Measurements from ENCODE around the gene PHKA1. TPM values are rescaled to one million over a fixed set of nuclear protein-coding genes. Genes with fewer than 3 reads are reported as not detected.
"Not testable (repeated sequence)": the region's sequence is repeated elsewhere in the genome, so short reads cannot be mapped to it uniquely, and the experiment has no call there.

PHKA1 gene
- total RNA-seq, 3 donors from 2014 or later, result 3.8 to 8.7 (median 4.0) TPM

GRCh38 chrX:72573158-72573511, 141.0 kb downstream of the PHKA1 start:
- H3K36me3 ChIP-seq (ENCODE audit: low read depth), result no peaks in the 10 kb centered on the region
- intact Hi-C loops (cut with DNase I, micrococcal nuclease), result no loop called here
- H3K4me3 ChIP-seq, result no peak overlapping the region
- DNase-seq, result no peak
- H3K9me3 ChIP-seq, result no peaks in the 10 kb centered on the region
- TF ChIP-seq, protein P1, sequence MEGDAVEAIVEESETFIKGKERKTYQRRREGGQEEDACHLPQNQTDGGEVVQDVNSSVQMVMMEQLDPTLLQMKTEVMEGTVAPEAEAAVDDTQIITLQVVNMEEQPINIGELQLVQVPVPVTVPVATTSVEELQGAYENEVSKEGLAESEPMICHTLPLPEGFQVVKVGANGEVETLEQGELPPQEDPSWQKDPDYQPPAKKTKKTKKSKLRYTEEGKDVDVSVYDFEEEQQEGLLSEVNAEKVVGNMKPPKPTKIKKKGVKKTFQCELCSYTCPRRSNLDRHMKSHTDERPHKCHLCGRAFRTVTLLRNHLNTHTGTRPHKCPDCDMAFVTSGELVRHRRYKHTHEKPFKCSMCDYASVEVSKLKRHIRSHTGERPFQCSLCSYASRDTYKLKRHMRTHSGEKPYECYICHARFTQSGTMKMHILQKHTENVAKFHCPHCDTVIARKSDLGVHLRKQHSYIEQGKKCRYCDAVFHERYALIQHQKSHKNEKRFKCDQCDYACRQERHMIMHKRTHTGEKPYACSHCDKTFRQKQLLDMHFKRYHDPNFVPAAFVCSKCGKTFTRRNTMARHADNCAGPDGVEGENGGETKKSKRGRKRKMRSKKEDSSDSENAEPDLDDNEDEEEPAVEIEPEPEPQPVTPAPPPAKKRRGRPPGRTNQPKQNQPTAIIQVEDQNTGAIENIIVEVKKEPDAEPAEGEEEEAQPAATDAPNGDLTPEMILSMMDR (IDR thresholded peaks at IDR 0.05), result no peak
- H3K4me1 ChIP-seq (ENCODE audit: low read depth), result no peaks in the 10 kb centered on the region
- ATAC-seq, result no peak

DNA sequence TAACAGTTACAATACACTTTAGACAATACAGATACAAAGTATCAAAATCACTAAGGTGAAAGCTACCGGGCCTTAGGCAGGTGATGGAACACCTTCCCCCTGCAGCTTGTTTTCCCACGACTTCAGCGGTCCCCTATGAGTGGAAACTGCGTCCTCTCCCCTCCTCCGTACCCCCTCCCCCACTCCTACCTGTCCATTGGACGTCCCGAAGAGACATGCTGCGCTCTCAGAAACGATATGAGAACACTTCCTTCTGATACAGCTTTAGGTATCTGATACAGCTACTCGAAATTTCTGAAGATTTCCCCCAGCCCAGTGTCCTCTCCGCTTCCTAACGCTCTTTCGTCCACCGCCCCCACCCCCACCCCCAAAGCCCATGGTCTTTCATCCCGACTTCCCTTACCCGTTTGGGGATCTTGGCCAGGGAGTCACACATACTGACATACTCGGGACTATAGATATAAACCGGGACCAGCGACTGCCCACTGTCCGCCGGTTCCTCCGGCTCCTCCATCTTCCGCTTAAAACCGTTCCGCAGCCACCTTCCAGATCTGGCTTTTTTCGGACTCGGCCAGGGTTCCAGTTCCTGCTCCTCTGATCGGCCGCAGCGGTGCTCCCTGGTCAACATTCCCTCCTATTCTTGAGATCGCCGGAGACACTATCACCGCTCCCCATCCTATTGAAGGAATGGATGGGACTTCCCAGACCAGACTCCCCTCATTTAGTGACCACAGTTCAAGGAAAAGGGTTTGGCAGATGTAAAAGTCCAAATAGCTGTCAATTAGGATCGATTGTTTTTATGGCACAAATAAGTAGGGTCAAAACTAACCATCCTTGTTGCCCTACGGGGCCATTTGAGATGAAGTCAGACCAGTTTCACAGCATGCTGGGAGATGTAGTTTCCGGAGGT, 141.6 kb downstream of the PHKA1 start, which contains the start of gene HDAC8:
Gene HDAC8 (minus strand): TSS at position 596 of the 910 bp plus-strand sequence. CDS start 82 bp downstream, at position 514.
- peak within 1 kb of the TSS; percentile 22 for H3K4me3 ChIP-seq
- no peaks in the 10 kb centered on the region for H3K4me1 ChIP-seq (ENCODE audit: low read depth)
- no peaks in the 10 kb centered on the region for H3K36me3 ChIP-seq (ENCODE audit: low read depth)
- ATAC-seq (peak; percentile 93), DNase-seq (peak; percentile 67 to 75 (median 68))
- H3K9me3 ChIP-seq, result no peaks in the 10 kb centered on the region
- intact Hi-C loops (cut with DNase I, micrococcal nuclease), result no loop called here
- TF ChIP-seq, protein P1 (IDR thresholded peaks at IDR 0.05), result no peak

GRCh38 chrX:72569786-72570185, 144.3 kb downstream of the PHKA1 start:
- DNase-seq (no peak), ATAC-seq (no peak)
- Histone ChIP-seq H3K4me3 (no peak overlapping the region), H3K9me3 (no peaks in the 10 kb centered on the region), H3K4me1 (ENCODE audit: low read depth) (no peaks in the 10 kb centered on the region), H3K36me3 (ENCODE audit: low read depth) (no peaks in the 10 kb centered on the region)
- intact Hi-C loops (cut with DNase I, micrococcal nuclease), result no loop called here
- TF ChIP-seq, protein P1 (IDR thresholded peaks at IDR 0.05), result no peak

- TF ChIP-seq, protein P1 (IDR thresholded peaks at IDR 0.05), result no peak
- ATAC-seq (no peak), DNase-seq (no peak)
- no peaks in the 10 kb centered on the region for H3K9me3 ChIP-seq
- H3K4me3 ChIP-seq, result no peak overlapping the region
- H3K4me1 ChIP-seq (ENCODE audit: low read depth), result no peaks in the 10 kb centered on the region
- intact Hi-C loops (cut with DNase I, micrococcal nuclease), result no loop called here
- no peaks in the 10 kb centered on the region for H3K36me3 ChIP-seq (ENCODE audit: low read depth)
These were observed 145.6 kb downstream of the PHKA1 start for GRCh38 chrX:72568406-72569092.

- DNase-seq, result no peak
- no peaks in the 10 kb centered on the region for H3K4me1 ChIP-seq (ENCODE audit: low read depth)
- H3K4me3 ChIP-seq, result no peak overlapping the region
- ATAC-seq, result no peak
- no peaks in the 10 kb centered on the region for H3K36me3 ChIP-seq (ENCODE audit: low read depth)
- intact Hi-C loops (cut with DNase I, micrococcal nuclease), result no loop called here
- TF ChIP-seq, protein P1 (IDR thresholded peaks at IDR 0.05), result no peak
- H3K9me3 ChIP-seq, result no peaks in the 10 kb centered on the region
These were observed 147.7 kb downstream of the PHKA1 start for GRCh38 chrX:72566448-72566847.

DNA sequence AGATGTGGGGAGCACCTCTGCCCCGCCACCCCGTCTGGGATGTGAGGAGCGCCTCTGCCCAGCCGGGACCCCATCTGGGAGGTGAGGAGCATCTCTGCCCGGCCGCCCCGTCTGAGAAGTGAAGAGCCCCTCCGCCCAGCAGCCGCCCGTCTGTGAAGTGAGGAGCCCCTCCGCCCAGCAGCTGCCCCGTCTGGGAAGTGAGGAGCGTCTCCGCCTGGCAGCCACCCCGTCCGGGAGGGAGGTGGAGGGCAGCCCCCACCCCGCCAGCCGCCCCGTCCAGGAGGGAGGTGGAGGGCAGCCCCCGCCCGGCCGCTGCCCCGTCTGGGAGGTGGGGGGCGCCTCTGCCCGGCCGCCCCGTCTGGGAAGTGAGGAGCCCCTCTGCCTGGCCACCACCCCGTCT, 154.5 kb downstream of the PHKA1 start:
- H3K4me3 ChIP-seq; H3K9me3 ChIP-seq; H3K4me1 ChIP-seq (ENCODE audit: low read depth); intact Hi-C loops (cut with DNase I, micrococcal nuclease); H3K36me3 ChIP-seq (ENCODE audit: low read depth); ATAC-seq; DNase-seq: not testable (repeated sequence)

Measured in mucosa of descending colon (tissue), 3 donors.